DOHH2 (cell line): ENCODE data around the gene RRP8.

ENCODE experiments used
- H3F3A ChIP-seq: fragments of 200-600 bp; sonication (generic), shearing (Covaris generic); 2 replicates; pipeline ENCODE4 v1.6.0; 2016; ENCODE audit warnings: antibody characterized with exemption, mild to moderate bottlenecking; ENCODE audit not compliant: control insufficient read depth, insufficient read depth
- H3K27ac ChIP-seq: fragments of 200-600 bp; sonication (generic); 2 replicates; pipeline ENCODE4 v1.5.1; 2014; ENCODE audit warnings: low read depth, mild to moderate bottlenecking, low read length, moderate library complexity
- H3K27me3 ChIP-seq: fragments of 200-600 bp; sonication (generic); 2 replicates; pipeline ENCODE4 v1.6.1; 2014; ENCODE audit warnings: mild to moderate bottlenecking, low read length, mixed read lengths; ENCODE audit not compliant: control insufficient read depth
- H3K36me3 ChIP-seq: fragments of 200-600 bp; sonication (generic); 2 replicates; pipeline ENCODE4 v1.6.1; 2014; ENCODE audit warnings: mild to moderate bottlenecking, low read length, moderate library complexity, mixed read lengths; ENCODE audit not compliant: control insufficient read depth
- H3K4me1 ChIP-seq: fragments of 200-600 bp; sonication (generic); 2 replicates; pipeline ENCODE4 v1.6.1; 2014; ENCODE audit warnings: mild to moderate bottlenecking, low read length, mixed read lengths; ENCODE audit not compliant: control insufficient read depth
- H3K4me2 ChIP-seq: fragments of 200-600 bp; sonication (generic); 2 replicates; pipeline ENCODE4 v1.6.0; 2014; ENCODE audit warnings: mild to moderate bottlenecking, low read length, moderate library complexity
- H3K4me3 ChIP-seq: fragments of 200-600 bp; sonication (generic); 2 replicates; pipeline ENCODE4 v1.5.1; 2014; ENCODE audit warnings: mild to moderate bottlenecking, low read length, mixed read lengths
- H3K79me2 ChIP-seq: fragments of 200-600 bp; sonication (generic); 2 replicates; pipeline ENCODE4 v1.6.1; 2014; ENCODE audit warnings: mild to moderate bottlenecking, low read length, mixed read lengths; ENCODE audit not compliant: control insufficient read depth
- H3K9me2 ChIP-seq: fragments of 200-600 bp; sonication (generic); replicated peaks from 2 replicates; pipeline ENCODE4 v1.6.1; 2014; ENCODE audit warnings: mild to moderate bottlenecking, low read length, mixed read lengths; ENCODE audit not compliant: control insufficient read depth
- H3K9me3 ChIP-seq: fragments of 200-600 bp; sonication (generic); 2 replicates; pipeline ENCODE4 v1.6.1; 2014; ENCODE audit warnings: antibody characterized with exemption, low read length, mixed read lengths; ENCODE audit not compliant: control insufficient read depth, insufficient read depth
- H4K20me1 ChIP-seq: fragments of 200-600 bp; sonication (generic); 2 replicates; pipeline ENCODE4 v1.6.0; 2014; ENCODE audit warnings: low read depth, mild to moderate bottlenecking, antibody characterized with exemption, low read length, moderate library complexity; ENCODE audit not compliant: control insufficient read depth, insufficient read depth
- CTCF ChIP-seq: fragments of 200-600 bp; sonication (generic); IDR thresholded peaks from one replicate; pipeline ENCODE4 v1.5.1; 2014; ENCODE audit warnings: antibody characterized with exemption, mild to moderate bottlenecking, low read depth, low read length; ENCODE audit not compliant: poor library complexity, severe bottlenecking
- EZH2phosphoT487 ChIP-seq: fragments of 200-600 bp; sonication (generic); IDR thresholded peaks from 2 replicates; pipeline ENCODE4 v1.6.1; 2017; ENCODE audit warnings: borderline replicate concordance, mild to moderate bottlenecking, antibody characterized with exemption, low read length, moderate library complexity, mixed read lengths

RRP8 gene

DNA sequence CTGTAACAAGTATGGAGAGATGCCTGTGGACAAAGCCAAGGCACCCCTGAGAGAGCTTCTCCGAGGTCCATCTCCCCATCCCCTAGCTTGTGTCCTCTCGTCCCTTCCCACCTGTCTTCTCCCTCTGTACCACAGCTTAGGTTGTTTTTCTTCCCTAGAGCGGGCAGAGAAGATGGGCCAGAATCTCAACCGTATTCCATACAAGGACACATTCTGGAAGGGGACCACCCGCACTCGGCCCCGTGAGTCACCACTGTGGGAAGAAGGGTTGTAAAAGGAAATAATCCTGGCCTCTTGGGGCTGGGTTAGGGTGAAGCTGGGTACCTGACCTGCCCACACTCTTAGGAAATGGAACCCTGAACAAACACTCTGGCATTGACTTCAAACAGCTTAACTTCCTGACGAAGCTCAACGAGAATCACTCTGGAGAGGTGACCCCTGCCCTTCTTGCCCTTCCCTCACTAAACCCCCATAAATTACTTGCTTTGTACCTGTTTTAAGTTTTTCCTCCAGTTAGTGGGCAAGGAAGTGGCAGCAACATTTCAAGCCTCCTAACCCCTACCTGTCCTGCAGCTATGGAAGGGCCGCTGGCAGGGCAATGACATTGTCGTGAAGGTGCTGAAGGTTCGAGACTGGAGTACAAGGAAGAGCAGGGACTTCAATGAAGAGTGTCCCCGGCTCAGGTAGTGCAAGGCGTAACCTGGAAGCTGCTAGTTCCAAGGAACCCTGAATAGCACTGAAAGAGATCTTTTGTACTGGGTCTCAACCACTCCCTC lies 5.5 kb upstream of the RRP8 start:
- H3K4me2 ChIP-seq, result no peak overlapping the region
- no peak overlapping the region for H3K27ac ChIP-seq
- TF ChIP-seq EZH2phosphoT487, result no peak
- TF ChIP-seq CTCF, result no peak
- no peaks in the 10 kb centered on the region for H3K9me2 ChIP-seq
- H3K9me3 ChIP-seq, result no peaks in the 10 kb centered on the region
- no peak overlapping the region for H3K4me3 ChIP-seq
- H3F3A ChIP-seq, result peaks cover 17% of the 10 kb centered on the region; the same call in 1 of the 2 replicates
- H3K4me1 ChIP-seq, result peaks cover 59% of the 10 kb centered on the region
- H3K36me3 ChIP-seq, result peaks cover 60% of the 10 kb centered on the region
- peaks cover 51% of the 10 kb centered on the region for H3K79me2 ChIP-seq
- H4K20me1 ChIP-seq, result no peaks in the 10 kb centered on the region
- no peaks in the 10 kb centered on the region for H3K27me3 ChIP-seq

DNA sequence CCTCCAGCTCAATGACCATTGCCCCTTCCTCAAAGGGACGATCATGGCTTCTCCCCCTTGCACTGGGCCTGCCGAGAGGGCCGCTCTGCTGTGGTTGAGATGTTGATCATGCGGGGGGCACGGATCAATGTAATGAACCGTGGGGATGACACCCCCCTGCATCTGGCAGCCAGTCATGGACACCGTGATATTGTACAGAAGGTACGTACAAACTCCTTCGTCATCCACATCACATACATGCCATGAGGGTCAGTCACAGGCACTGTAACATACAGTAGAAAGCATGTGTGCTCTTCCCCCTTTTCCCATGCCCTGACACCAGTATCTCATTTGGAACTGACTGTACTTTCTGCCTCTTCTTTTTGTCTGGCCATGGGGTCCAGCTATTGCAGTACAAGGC lies 4.6 kb upstream of the RRP8 start:
- peaks cover 63% of the 10 kb centered on the region for H3K36me3 ChIP-seq
- no peaks in the 10 kb centered on the region for H3K27me3 ChIP-seq
- no peak overlapping the region for H3K27ac ChIP-seq
- no peaks in the 10 kb centered on the region for H4K20me1 ChIP-seq
- no peaks in the 10 kb centered on the region for H3K9me3 ChIP-seq
- no peak overlapping the region for H3K4me2 ChIP-seq
- H3K79me2 ChIP-seq, result peaks cover 60% of the 10 kb centered on the region
- H3F3A ChIP-seq, result peaks cover 15% of the 10 kb centered on the region; the same call in 1 of the 2 replicates
- peaks cover 56% of the 10 kb centered on the region for H3K4me1 ChIP-seq
- H3K4me3 ChIP-seq, result no peak overlapping the region
- H3K9me2 ChIP-seq, result no peaks in the 10 kb centered on the region
- no peak for TF ChIP-seq CTCF
- TF ChIP-seq EZH2phosphoT487, result no peak

DNA sequence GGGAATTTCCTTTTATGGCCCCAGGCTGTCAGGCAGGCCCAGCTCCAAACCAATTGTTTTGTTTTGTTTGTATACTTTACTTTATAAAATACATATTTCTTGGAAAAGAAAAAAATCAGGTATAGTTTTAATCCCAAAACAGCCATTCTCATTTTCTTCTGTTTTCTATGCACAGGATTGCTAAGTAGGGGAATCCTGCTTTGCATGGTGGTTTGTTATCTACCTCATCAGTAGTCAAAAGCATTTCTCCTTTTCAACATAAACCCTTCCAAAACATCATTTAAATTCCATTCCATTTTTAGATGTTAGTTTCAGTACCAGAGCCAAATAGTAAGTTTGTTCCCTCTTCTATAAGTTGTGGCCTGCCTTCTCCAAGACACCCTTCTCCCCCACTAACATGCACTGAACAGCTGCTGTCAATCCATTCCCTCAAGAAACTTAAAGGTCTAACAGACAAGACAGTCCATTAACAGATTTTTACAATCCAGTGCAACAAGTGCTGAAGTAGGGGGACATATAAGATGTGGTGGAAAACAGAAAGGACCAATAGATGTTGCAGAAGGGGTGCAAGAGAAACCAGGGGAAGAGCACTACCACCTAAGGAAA lies 3.9 kb upstream of the RRP8 start:
- Histone ChIP-seq H3K4me2 (peak overlapping the region; percentile 51), H3K4me3 (peak overlapping the region; percentile 34), H3K27me3 (no peaks in the 10 kb centered on the region), H3F3A (peaks cover 12% of the 10 kb centered on the region; the same call in 1 of the 2 replicates), H3K4me1 (peaks cover 50% of the 10 kb centered on the region), H4K20me1 (no peaks in the 10 kb centered on the region), H3K9me2 (no peaks in the 10 kb centered on the region), H3K27ac (peak overlapping the region; percentile 44), H3K36me3 (peaks cover 70% of the 10 kb centered on the region), H3K9me3 (no peaks in the 10 kb centered on the region), H3K79me2 (peaks cover 67% of the 10 kb centered on the region)
- TF ChIP-seq CTCF (no peak), EZH2phosphoT487 (no peak)
